CD14-positive monocyte (primary cell): ENCODE data around the gene NFYB. TPM values are rescaled to one million over a fixed set of nuclear protein-coding genes. Genes with fewer than 3 reads are reported as not detected.

Experiments used
- DNase-seq, 3 donors: peaks; one replicate each; pipeline ENCODE4 v3.0.0-alpha.2; 2011 to 2022
- H2AFZ ChIP-seq: 2 replicates; pipeline ENCODE4 v1.6.0; 2012; ENCODE audit warnings: mild to moderate bottlenecking, low read depth, low read length, inconsistent platforms; ENCODE audit not compliant: insufficient read depth, poor library complexity, severe bottlenecking
- H3K27ac ChIP-seq, 2 donors: 1 replicate in 1 of 2; 2 replicates in 1 of 2; pipeline ENCODE4 v1.5.1; 2012 to 2013; ENCODE audit warnings: low read length in 2 of 2, control low read depth in 1 of 2, inconsistent platforms in 1 of 2, low read depth in 1 of 2, mild to moderate bottlenecking in 1 of 2
- H3K27me3 ChIP-seq, 2 donors: one replicate each; pipeline versions ENCODE4 v1.6.0 to v1.6.1; 2011 to 2013; ENCODE audit warnings: low read length in 2 of 2; ENCODE audit not compliant: control insufficient read depth in 2 of 2, insufficient read depth in 2 of 2
- H3K36me3 ChIP-seq, 2 donors: replicated peaks in 1 of 2; 1 replicate in 1 of 2; 2 replicates in 1 of 2; pipeline versions ENCODE4 v1.5.1 to v1.6.1; 2012 to 2013; ENCODE audit warnings: low read length in 2 of 2, control low read depth in 1 of 2, inconsistent platforms in 1 of 2, mild to moderate bottlenecking in 1 of 2; ENCODE audit not compliant: insufficient read depth in 2 of 2, control insufficient read depth in 1 of 2
- H3K4me1 ChIP-seq, 2 donors: 1 replicate in 1 of 2; 2 replicates in 1 of 2; pipeline versions ENCODE4 v1.5.1 to v1.6.1; 2012 to 2013; ENCODE audit warnings: low read length in 2 of 2, control low read depth in 1 of 2, inconsistent platforms in 1 of 2, mild to moderate bottlenecking in 1 of 2, moderate library complexity in 1 of 2; ENCODE audit not compliant: insufficient read depth in 2 of 2, control insufficient read depth in 1 of 2
- H3K4me2 ChIP-seq: replicated peaks from 2 replicates; pipeline ENCODE3; 2012; ENCODE audit warnings: low read length, moderate library complexity, mild to moderate bottlenecking; ENCODE audit not compliant: poor library complexity, severe bottlenecking; ENCODE audit errors: extremely low read depth
- H3K4me3 ChIP-seq, 3 experiments: fragments of 200-600 bp in 1 of 3; sonication (generic) in 1 of 3; replicated peaks in 1 of 3; 1 replicate in 2 of 3; 2 replicates in 1 of 3; pipeline ENCODE4 v1.5.1; 2011 to 2013; ENCODE audit warnings: low read length in 3 of 3, mild to moderate bottlenecking in 3 of 3, control low read depth in 2 of 3, low read depth in 2 of 3, inconsistent platforms in 1 of 3, moderate library complexity in 1 of 3
- H3K79me2 ChIP-seq: 2 replicates; pipeline ENCODE4 v1.6.0; 2012; ENCODE audit warnings: mild to moderate bottlenecking, control low read depth, inconsistent platforms, low read length, moderate library complexity; ENCODE audit not compliant: insufficient read depth
- H3K9ac ChIP-seq: 2 replicates; pipeline ENCODE4 v1.6.0; 2017; ENCODE audit warnings: low read length, mild to moderate bottlenecking; ENCODE audit not compliant: insufficient read depth, poor library complexity, severe bottlenecking
- H3K9me3 ChIP-seq, 2 donors: replicated peaks in 1 of 2; 1 replicate in 1 of 2; 2 replicates in 1 of 2; pipeline versions ENCODE4 v1.5.1 to v1.6.1; 2012 to 2013; ENCODE audit warnings: low read length in 2 of 2, control low read depth in 1 of 2; ENCODE audit not compliant: control insufficient read depth in 1 of 2, insufficient read depth in 1 of 2
- H4K20me1 ChIP-seq: 2 replicates; pipeline ENCODE4 v1.6.0; 2012; ENCODE audit warnings: mild to moderate bottlenecking, low read length, control low read depth, moderate library complexity; ENCODE audit not compliant: insufficient read depth
- H3K27ac Mint-ChIP-seq, 7 donors: one replicate each; pipeline ENCODE4 v1.8.0; 2020; ENCODE audit warnings: mild to moderate bottlenecking in 7 of 7, mixed read lengths in 7 of 7, moderate library complexity in 6 of 7, inconsistent platforms in 2 of 7
- H3K27me3 Mint-ChIP-seq, 3 donors: one replicate each; pipeline ENCODE4 v1.8.0; 2021 to 2022; ENCODE audit warnings: low read depth in 3 of 3, mild to moderate bottlenecking in 3 of 3, mixed read lengths in 3 of 3, moderate library complexity in 3 of 3, inconsistent platforms in 1 of 3
- H3K36me3 Mint-ChIP-seq, 2 donors: one replicate each; pipeline ENCODE4 v1.8.0; 2020; ENCODE audit warnings: mixed read lengths in 2 of 2, inconsistent platforms in 1 of 2, mild to moderate bottlenecking in 1 of 2
- H3K4me1 Mint-ChIP-seq: one replicate; pipeline ENCODE4 v1.8.0; 2020; ENCODE audit warnings: mild to moderate bottlenecking, mixed read lengths
- H3K4me3 Mint-ChIP-seq, 2 donors: one replicate each; pipeline ENCODE4 v1.8.0; 2020; ENCODE audit warnings: mild to moderate bottlenecking in 2 of 2, mixed read lengths in 2 of 2, moderate library complexity in 1 of 2
- H3K9me3 Mint-ChIP-seq, 7 donors: one replicate each; pipeline ENCODE4 v1.8.0; 2020 to 2022; ENCODE audit warnings: mixed read lengths in 7 of 7, mild to moderate bottlenecking in 6 of 7, moderate library complexity in 6 of 7, inconsistent platforms in 2 of 7
- WGBS: methylation state at CpG from one replicate; pipeline ENCODE4 v1.1.5; 2013; ENCODE audit warnings: missing lambda C conversion rate; ENCODE audit not compliant: insufficient coverage; 5-methylcytosine and 5-hydroxymethylcytosine counted together
- intact Hi-C, 2 donors: fragments of 100-400 bp; cut with micrococcal nuclease; formaldehyde crosslinking; loops; one replicate each; pipeline versions ENCODE4 v1.15.0 to v1.15.1; 2023
- polyA plus RNA-seq, 3 donors: library from polyadenylated mRNA; depleted of rRNA in 1 of 3; unstranded in 2 of 3; stranded (reverse) in 1 of 3; fragments of 300-500 nt in 2 of 3; fragments of >200 nt in 1 of 3; fragmentation: Illumina TruSeq in 2 of 3; gene quantifications; 1 replicate in 2 of 3; 2 replicates in 1 of 3; pipeline ENCODE4 v1.2.3, GENCODE V29; 2012 to 2021
- TF ChIP-seq, protein P1 (sequence below): fragments of 200-600 bp; IDR thresholded peaks from one replicate; pipeline ENCODE4 v1.8.0; 2022; ENCODE audit warnings: antibody characterized with exemption, mild to moderate bottlenecking

Gene NFYB
- polyA plus RNA-seq, 3 donors: 11.6 to 14.6 (median 12.3) TPM

DNA sequence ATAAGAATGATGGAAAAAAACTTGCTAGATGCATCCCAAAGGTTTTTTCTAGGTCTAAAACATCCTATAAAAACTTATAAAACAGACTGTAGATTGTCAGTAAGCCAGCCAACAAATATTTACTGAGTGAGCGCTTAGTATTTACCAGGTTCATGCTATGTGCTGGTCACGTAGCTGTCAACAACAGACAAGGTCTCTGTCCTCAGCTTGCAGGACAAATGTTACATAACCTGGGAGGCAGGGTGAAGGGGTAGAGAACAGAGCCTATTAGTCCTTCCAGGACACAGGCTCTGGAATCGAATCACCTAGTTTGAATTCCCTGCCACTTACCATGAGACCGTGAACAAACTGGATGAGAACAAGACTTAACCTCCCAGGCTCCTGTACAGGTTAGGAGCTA is 6.4 kb downstream of the NFYB start:
- Mint-ChIP-seq H3K27me3 (no peaks in the 10 kb centered on the region), H3K9me3 (no peaks in the 10 kb centered on the region), H3K4me1 (peaks cover 10% of the 10 kb centered on the region), H3K36me3 (peaks cover 44 to 47% of the 10 kb centered on the region in 2 donors), H3K27ac (no peak overlapping the region), H3K4me3 (no peak overlapping the region)
- H2AFZ ChIP-seq: no peak overlapping the region
- H3K9ac ChIP-seq: no peak overlapping the region
- 90% methylated on average over 2 of the region's 4 CpGs for WGBS
- peaks cover 10 to 20% of the 10 kb centered on the region in 2 donors for H3K4me1 ChIP-seq
- H3K27me3 ChIP-seq: no peaks in the 10 kb centered on the region
- intact Hi-C loops: loop anchor here (10.0 kb wide), 3 partner anchors 67 to 973 kb away; partner anchors contain the start of genes HCFC2 (in 2 of the 2) and WASHC4 (in 1 of the 2)
- peaks cover 58% of the 10 kb centered on the region for H3K79me2 ChIP-seq
- H3K4me3 ChIP-seq: no peak overlapping the region
- H3K9me3 ChIP-seq: no peaks in the 10 kb centered on the region
- H3K4me2 ChIP-seq: no peak overlapping the region
- no peak for DNase-seq
- peaks cover 37 to 69% of the 10 kb centered on the region in 2 donors for H3K36me3 ChIP-seq
- no peak overlapping the region for H3K27ac ChIP-seq
- H4K20me1 ChIP-seq: peaks cover 9% of the 10 kb centered on the region
- TF ChIP-seq, protein P1, sequence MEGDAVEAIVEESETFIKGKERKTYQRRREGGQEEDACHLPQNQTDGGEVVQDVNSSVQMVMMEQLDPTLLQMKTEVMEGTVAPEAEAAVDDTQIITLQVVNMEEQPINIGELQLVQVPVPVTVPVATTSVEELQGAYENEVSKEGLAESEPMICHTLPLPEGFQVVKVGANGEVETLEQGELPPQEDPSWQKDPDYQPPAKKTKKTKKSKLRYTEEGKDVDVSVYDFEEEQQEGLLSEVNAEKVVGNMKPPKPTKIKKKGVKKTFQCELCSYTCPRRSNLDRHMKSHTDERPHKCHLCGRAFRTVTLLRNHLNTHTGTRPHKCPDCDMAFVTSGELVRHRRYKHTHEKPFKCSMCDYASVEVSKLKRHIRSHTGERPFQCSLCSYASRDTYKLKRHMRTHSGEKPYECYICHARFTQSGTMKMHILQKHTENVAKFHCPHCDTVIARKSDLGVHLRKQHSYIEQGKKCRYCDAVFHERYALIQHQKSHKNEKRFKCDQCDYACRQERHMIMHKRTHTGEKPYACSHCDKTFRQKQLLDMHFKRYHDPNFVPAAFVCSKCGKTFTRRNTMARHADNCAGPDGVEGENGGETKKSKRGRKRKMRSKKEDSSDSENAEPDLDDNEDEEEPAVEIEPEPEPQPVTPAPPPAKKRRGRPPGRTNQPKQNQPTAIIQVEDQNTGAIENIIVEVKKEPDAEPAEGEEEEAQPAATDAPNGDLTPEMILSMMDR: no peak

GRCh38 chr12:104130760-104131159 is 7.2 kb downstream of the NFYB start:
- no peaks in the 10 kb centered on the region for H3K27me3 ChIP-seq
- no peak overlapping the region for H3K27ac ChIP-seq
- H4K20me1 ChIP-seq: peaks cover 9% of the 10 kb centered on the region
- TF ChIP-seq, protein P1: no peak
- H3K4me3 ChIP-seq: no peak overlapping the region
- no peak overlapping the region for H3K9ac ChIP-seq
- Mint-ChIP-seq H3K4me3 (no peak overlapping the region), H3K9me3 (no peaks in the 10 kb centered on the region), H3K27me3 (no peaks in the 10 kb centered on the region), H3K36me3 (peaks cover 52 to 55% of the 10 kb centered on the region in 2 donors), H3K4me1 (peaks cover 2% of the 10 kb centered on the region), H3K27ac (no peak overlapping the region)
- no peaks in the 10 kb centered on the region for H3K9me3 ChIP-seq
- intact Hi-C loops: loop anchor here (10.0 kb wide), 3 partner anchors 66 to 974 kb away; partner anchors contain the start of genes HCFC2 (in 2 of the 2) and WASHC4 (in 1 of the 2)
- H2AFZ ChIP-seq: no peak overlapping the region
- peaks cover 4 to 12% of the 10 kb centered on the region in 2 donors for H3K4me1 ChIP-seq
- no peak overlapping the region for H3K4me2 ChIP-seq
- DNase-seq: no peak
- peaks cover 44 to 78% of the 10 kb centered on the region in 2 donors for H3K36me3 ChIP-seq
- peaks cover 49% of the 10 kb centered on the region for H3K79me2 ChIP-seq
- 83% methylated on average over 1 of the region's 2 CpGs for WGBS
